SK-N-SH (cell line): ENCODE results near the gene C8A. TPM values are rescaled to one million over a fixed set of nuclear protein-coding genes. Genes with fewer than 3 reads are reported as not detected.

ENCODE experiments used
- CTCF ChIA-PET: fragments of 300-600, 350-600 bp; formaldehyde crosslinking; extraction: SDS; loops from one replicate; lab custom pipeline; 2021; lab: Yijun Ruan, JAX
- POLR2A ChIA-PET: fragments of 350-600 bp; sonication (Branson Sonifier 250); formaldehyde crosslinking; extraction: SDS; loops from one replicate; lab custom pipeline; 2020; ENCODE audit warnings: antibody characterized with exemption, inconsistent platforms; lab: Yijun Ruan, JAX
- DNase-seq: peaks from one replicate; pipeline ENCODE4 v3.0.0; 2012
- H2AFZ ChIP-seq: fragments of 200-600 bp; sonication (generic); 2 replicates; pipeline ENCODE4 v1.8.1; 2016; ENCODE audit warnings: antibody characterized with exemption, mild to moderate bottlenecking, low read depth
- H3F3A ChIP-seq: fragments of 200-600 bp; sonication (generic); replicated peaks from 2 replicates; pipeline ENCODE3; 2016; ENCODE audit warnings: antibody characterized with exemption, mild to moderate bottlenecking; ENCODE audit not compliant: insufficient read depth
- H3K27ac ChIP-seq, 2 experiments: fragments of 200-500 bp in 1 of 2; fragments of 200-600 bp in 1 of 2; sonication (Bioruptor generic) in 1 of 2; sonication (generic), shearing (Covaris generic) in 1 of 2; 2 replicates each; pipeline versions ENCODE4 v1.5.1 to v1.6.1; 2014 to 2016; ENCODE audit warnings: low read depth in 2 of 2, inconsistent platforms in 1 of 2, low read length in 1 of 2, mild to moderate bottlenecking in 1 of 2, mixed read lengths in 1 of 2
- H3K27me3 ChIP-seq: fragments of 200-600 bp; sonication (generic), shearing (Covaris generic); 2 replicates; pipeline ENCODE4 v1.6.1; 2016; ENCODE audit warnings: mixed run types; ENCODE audit not compliant: insufficient read depth
- H3K36me3 ChIP-seq, 2 experiments: fragments of 200-500 bp in 1 of 2; fragments of 200-600 bp in 1 of 2; sonication (Bioruptor generic) in 1 of 2; sonication (generic) in 1 of 2; replicated peaks in 1 of 2; 2 replicates each; pipeline versions ENCODE3 to v1.5.1; 2014 to 2016; ENCODE audit warnings: low read length in 1 of 2, mild to moderate bottlenecking in 1 of 2; ENCODE audit not compliant: insufficient read depth in 2 of 2, control insufficient read depth in 1 of 2
- H3K4me1 ChIP-seq, 2 experiments: fragments of 200-500 bp in 1 of 2; fragments of 200-600 bp in 1 of 2; sonication (Bioruptor generic) in 1 of 2; sonication (generic), shearing (Covaris generic) in 1 of 2; 2 replicates each; pipeline versions ENCODE4 v1.5.1 to v1.6.1; 2014 to 2016; ENCODE audit warnings: low read depth in 1 of 2, low read length in 1 of 2, mixed run types in 1 of 2; ENCODE audit not compliant: insufficient read depth in 2 of 2, control insufficient read depth in 1 of 2
- H3K4me2 ChIP-seq: fragments of 200-600 bp; sonication (generic), shearing (Covaris generic); 2 replicates; pipeline ENCODE4 v1.6.1; 2017; ENCODE audit warnings: mixed run types
- H3K4me3 ChIP-seq, 2 experiments: fragments of 200-500 bp in 1 of 2; fragments of 200-600 bp in 1 of 2; sonication (Bioruptor generic) in 1 of 2; sonication (generic), shearing (Covaris generic) in 1 of 2; 2 replicates each; pipeline versions ENCODE4 v1.5.1 to v1.8.1; 2014 to 2016; ENCODE audit warnings: low read depth in 2 of 2, inconsistent platforms in 1 of 2, low read length in 1 of 2, mild to moderate bottlenecking in 1 of 2, mixed read lengths in 1 of 2, moderate library complexity in 1 of 2
- H3K79me2 ChIP-seq: fragments of 200-600 bp; sonication (generic); 2 replicates; pipeline ENCODE4 v1.8.1; 2017; ENCODE audit warnings: mild to moderate bottlenecking; ENCODE audit not compliant: insufficient read depth
- H3K9ac ChIP-seq: fragments of 200-600 bp; sonication (generic); 2 replicates; pipeline ENCODE4 v1.6.1; 2017; ENCODE audit warnings: mixed run types
- H3K9me2 ChIP-seq: fragments of 200-600 bp; sonication (generic); 2 replicates; pipeline ENCODE4 v1.6.1; 2017; ENCODE audit warnings: mixed run types
- H3K9me3 ChIP-seq: fragments of 200-600 bp; sonication (generic); 2 replicates; pipeline ENCODE4 v1.6.1; 2017; ENCODE audit warnings: mixed run types, mild to moderate bottlenecking, moderate library complexity
- H4K20me1 ChIP-seq: fragments of 200-600 bp; sonication (generic); 2 replicates; pipeline ENCODE4 v1.6.1; 2017; ENCODE audit warnings: mild to moderate bottlenecking, mixed run types; ENCODE audit not compliant: insufficient read depth
- CHD2 ChIP-seq: fragments of 150-350 bp; IDR thresholded peaks from 2 replicates; pipeline ENCODE4 v1.6.1; 2018; ENCODE audit warnings: low read length; ENCODE audit not compliant: partially characterized antibody
- ELF1 ChIP-seq: IDR thresholded peaks from 2 replicates; pipeline ENCODE4 v1.4.0; 2012
- EP300 ChIP-seq, 2 experiments: IDR thresholded peaks; 2 replicates each; pipeline versions ENCODE4 v1.4.0 to v1.6.1; 2012; ENCODE audit warnings: borderline replicate concordance in 1 of 2, low read depth in 1 of 2, low read length in 1 of 2
- EZH2phosphoT487 ChIP-seq: fragments of 200-600 bp; sonication (generic); IDR thresholded peaks from 2 replicates; pipeline ENCODE4 v1.6.1; 2017; ENCODE audit warnings: low read depth, mixed run types, mild to moderate bottlenecking, antibody characterized with exemption, moderate library complexity, borderline replicate concordance
- FOSL2 ChIP-seq: IDR thresholded peaks from 2 replicates; pipeline ENCODE4 v1.4.0; 2012; ENCODE audit warnings: low read depth, mild to moderate bottlenecking, moderate library complexity, borderline replicate concordance
- FOXJ3 ChIP-seq: sonication (generic); formaldehyde crosslinking; IDR thresholded peaks from 2 replicates; pipeline ENCODE4 v1.5.1; 2020; ENCODE audit warnings: mild to moderate bottlenecking, missing genetic modification reagents
- FOXM1 ChIP-seq: IDR thresholded peaks from 2 replicates; pipeline ENCODE4 v1.4.0; 2012; ENCODE audit warnings: low read depth, mild to moderate bottlenecking
- GABPA ChIP-seq: IDR thresholded peaks from 2 replicates; pipeline ENCODE4 v1.4.0; 2012; ENCODE audit warnings: low read depth, mild to moderate bottlenecking
- GATA2 ChIP-seq: sonication (generic); formaldehyde crosslinking; IDR thresholded peaks from 2 replicates; pipeline ENCODE4 v1.5.0; 2020; ENCODE audit warnings: mild to moderate bottlenecking, missing genetic modification reagents
- IRF3 ChIP-seq: fragments of 150-350 bp; IDR thresholded peaks from 2 replicates; pipeline ENCODE4 v1.6.1; 2016; ENCODE audit warnings: mild to moderate bottlenecking, low read depth, low read length
- JUND ChIP-seq: IDR thresholded peaks from 2 replicates; pipeline ENCODE4 v1.4.0; 2012
- MEF2A ChIP-seq: IDR thresholded peaks from 2 replicates; pipeline ENCODE4 v1.4.0; 2012; ENCODE audit warnings: low read depth, borderline replicate concordance
- MXI1 ChIP-seq: IDR thresholded peaks from 2 replicates; pipeline ENCODE4 v1.6.1; 2012; ENCODE audit warnings: mild to moderate bottlenecking, low read depth, low read length, improper control_type of control experiment
- NFIC ChIP-seq: IDR thresholded peaks from 2 replicates; pipeline ENCODE4 v1.4.0; 2012; ENCODE audit warnings: borderline replicate concordance
- RAD21 ChIP-seq: IDR thresholded peaks from 2 replicates; pipeline ENCODE4 v1.6.1; 2012; ENCODE audit warnings: mild to moderate bottlenecking, low read length
- RCOR1 ChIP-seq: fragments of 150-350 bp; IDR thresholded peaks from 2 replicates; pipeline ENCODE4 v1.6.1; 2017; ENCODE audit warnings: antibody characterized with exemption, low read length
- REST ChIP-seq: IDR thresholded peaks from 2 replicates; pipeline ENCODE4 v1.6.1; 2012; ENCODE audit warnings: mild to moderate bottlenecking, low read depth, low read length, moderate library complexity
- TEAD4 ChIP-seq: IDR thresholded peaks from 2 replicates; pipeline ENCODE4 v1.4.0; 2012; ENCODE audit warnings: mild to moderate bottlenecking, borderline replicate concordance; ENCODE audit not compliant: insufficient read depth
- USF1 ChIP-seq: IDR thresholded peaks from 2 replicates; pipeline ENCODE4 v1.4.0; 2012; ENCODE audit warnings: low read depth, borderline replicate concordance
- YY1 ChIP-seq: IDR thresholded peaks from 2 replicates; pipeline ENCODE4 v1.4.0; 2012; ENCODE audit warnings: low read depth, mild to moderate bottlenecking
- WGBS: methylation state at CpG from one replicate; pipeline ENCODE4 v1.1.6; 2017; ENCODE audit warnings: low lambda C conversion rate; 5-methylcytosine and 5-hydroxymethylcytosine counted together
- polyA plus RNA-seq, 3 experiments: library from polyadenylated mRNA; depleted of rRNA; stranded (reverse); fragments of >200 nt; gene quantifications; 2 replicates each; pipeline ENCODE4 v1.2.3, GENCODE V29; 2012
- TF ChIP-seq, protein P1 (sequence below): IDR thresholded peaks from 2 replicates; pipeline ENCODE4 v1.4.0; 2012; ENCODE audit warnings: low read depth, borderline replicate concordance
- TF ChIP-seq, protein P2 (sequence below): fragments of 200-600 bp; sonication (generic); IDR thresholded peaks from 2 replicates; pipeline ENCODE4 v1.6.1; 2017; ENCODE audit warnings: antibody characterized with exemption, mild to moderate bottlenecking, moderate library complexity

C8A gene
- polyA plus RNA-seq, 1 of the 3 experiments (the other 2 are of a cell fraction): not detected

GRCh38 chr1:56954664-56955063 is 100.1 kb downstream of the C8A start (continued):
- TF ChIP-seq, protein P1, sequence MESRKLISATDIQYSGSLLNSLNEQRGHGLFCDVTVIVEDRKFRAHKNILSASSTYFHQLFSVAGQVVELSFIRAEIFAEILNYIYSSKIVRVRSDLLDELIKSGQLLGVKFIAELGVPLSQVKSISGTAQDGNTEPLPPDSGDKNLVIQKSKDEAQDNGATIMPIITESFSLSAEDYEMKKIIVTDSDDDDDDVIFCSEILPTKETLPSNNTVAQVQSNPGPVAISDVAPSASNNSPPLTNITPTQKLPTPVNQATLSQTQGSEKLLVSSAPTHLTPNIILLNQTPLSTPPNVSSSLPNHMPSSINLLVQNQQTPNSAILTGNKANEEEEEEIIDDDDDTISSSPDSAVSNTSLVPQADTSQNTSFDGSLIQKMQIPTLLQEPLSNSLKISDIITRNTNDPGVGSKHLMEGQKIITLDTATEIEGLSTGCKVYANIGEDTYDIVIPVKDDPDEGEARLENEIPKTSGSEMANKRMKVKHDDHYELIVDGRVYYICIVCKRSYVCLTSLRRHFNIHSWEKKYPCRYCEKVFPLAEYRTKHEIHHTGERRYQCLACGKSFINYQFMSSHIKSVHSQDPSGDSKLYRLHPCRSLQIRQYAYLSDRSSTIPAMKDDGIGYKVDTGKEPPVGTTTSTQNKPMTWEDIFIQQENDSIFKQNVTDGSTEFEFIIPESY: no peak
- no peak for TF ChIP-seq FOSL2

DNA sequence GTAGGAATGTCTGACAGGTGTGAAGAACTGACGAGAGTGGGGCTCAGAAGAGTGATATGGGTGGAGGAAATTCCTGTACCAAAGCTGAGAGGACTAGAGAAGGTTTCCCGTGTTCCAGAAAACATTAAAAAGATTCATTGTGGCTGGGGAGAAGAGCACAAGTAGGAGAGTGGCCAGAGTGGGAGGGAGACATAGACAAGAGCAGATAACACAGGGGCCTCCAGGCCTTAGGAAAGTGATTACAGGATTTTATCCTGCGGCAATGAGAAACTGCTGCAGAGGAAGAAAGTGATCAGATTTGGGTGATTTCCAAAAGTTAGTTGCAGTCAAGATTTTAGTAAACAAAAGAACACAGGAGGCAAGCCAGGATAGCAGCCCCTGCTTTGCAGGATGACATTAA is 103.3 kb downstream of the C8A start:
- Histone ChIP-seq H3K9me2 (no peaks in the 10 kb centered on the region), H3F3A (no peaks in the 10 kb centered on the region), H3K4me2 (no peak overlapping the region)
- POLR2A ChIA-PET: no interaction called here
- peak; percentile 24 for DNase-seq
- no peak for TF ChIP-seq CHD2
- no peak for TF ChIP-seq RCOR1
- TF ChIP-seq, protein P2, sequence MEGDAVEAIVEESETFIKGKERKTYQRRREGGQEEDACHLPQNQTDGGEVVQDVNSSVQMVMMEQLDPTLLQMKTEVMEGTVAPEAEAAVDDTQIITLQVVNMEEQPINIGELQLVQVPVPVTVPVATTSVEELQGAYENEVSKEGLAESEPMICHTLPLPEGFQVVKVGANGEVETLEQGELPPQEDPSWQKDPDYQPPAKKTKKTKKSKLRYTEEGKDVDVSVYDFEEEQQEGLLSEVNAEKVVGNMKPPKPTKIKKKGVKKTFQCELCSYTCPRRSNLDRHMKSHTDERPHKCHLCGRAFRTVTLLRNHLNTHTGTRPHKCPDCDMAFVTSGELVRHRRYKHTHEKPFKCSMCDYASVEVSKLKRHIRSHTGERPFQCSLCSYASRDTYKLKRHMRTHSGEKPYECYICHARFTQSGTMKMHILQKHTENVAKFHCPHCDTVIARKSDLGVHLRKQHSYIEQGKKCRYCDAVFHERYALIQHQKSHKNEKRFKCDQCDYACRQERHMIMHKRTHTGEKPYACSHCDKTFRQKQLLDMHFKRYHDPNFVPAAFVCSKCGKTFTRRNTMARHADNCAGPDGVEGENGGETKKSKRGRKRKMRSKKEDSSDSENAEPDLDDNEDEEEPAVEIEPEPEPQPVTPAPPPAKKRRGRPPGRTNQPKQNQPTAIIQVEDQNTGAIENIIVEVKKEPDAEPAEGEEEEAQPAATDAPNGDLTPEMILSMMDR: no peak
- no peak for TF ChIP-seq EZH2phosphoT487
- no peak for TF ChIP-seq JUND
- no peak for TF ChIP-seq TEAD4
- no peak for TF ChIP-seq MXI1
- no peak for TF ChIP-seq GABPA
- TF ChIP-seq EP300 (IDR thresholded peaks at IDR 0.05; ENCODE audit: borderline replicate concordance in 1 of 2, low read depth in 1 of 2, low read length in 1 of 2): no peak
- no peak for TF ChIP-seq FOXM1
- no peak for TF ChIP-seq GATA2 (CRISPR knock-in tag)
- no peak for TF ChIP-seq REST
- no peak for TF ChIP-seq FOXJ3 (CRISPR knock-in tag)
- no peak for TF ChIP-seq USF1
- TF ChIP-seq MEF2A: no peak
- no peak for TF ChIP-seq RAD21
- no peak for TF ChIP-seq NFIC
- TF ChIP-seq ELF1: no peak
- TF ChIP-seq IRF3: no peak
- no peak for TF ChIP-seq YY1
- TF ChIP-seq, all 33 proteins: peak for 0
- no peaks in the 10 kb centered on the region for H3K9me3 ChIP-seq
- H3K27ac ChIP-seq: peak overlapping the region in 1 of 2 experiments; percentile 60; a peak in 1 of 4 replicates
- no peak overlapping the region for H2AFZ ChIP-seq
- no peaks in the 10 kb centered on the region for H4K20me1 ChIP-seq
- no peaks in the 10 kb centered on the region for H3K36me3 ChIP-seq
- H3K4me1 ChIP-seq: peaks cover 0 to 14% of the 10 kb centered on the region in 2 experiments; a peak in 2 of 4 replicates
- CTCF ChIA-PET: no interaction called here
- no peaks in the 10 kb centered on the region for H3K27me3 ChIP-seq
- H3K4me3 ChIP-seq: no peak overlapping the region
- 42% methylated on average over 3 of the region's 3 CpGs for whole genome bisulfite sequencing
- H3K79me2 ChIP-seq: no peaks in the 10 kb centered on the region
- no peak overlapping the region for H3K9ac ChIP-seq
